GM19468 (cell line): ENCODE data around the gene IL21.

Source experiments
- ATAC-seq: cut with Tn5 transposase; IDR thresholded peaks from one replicate; pipeline ENCODE4 v1.9.1; 2021; ENCODE audit warnings: mild to moderate bottlenecking, moderate library complexity, moderate number of reproducible peaks; ENCODE audit not compliant: unreplicated experiment; ENCODE audit errors: extremely low read depth

Gene IL21

DNA sequence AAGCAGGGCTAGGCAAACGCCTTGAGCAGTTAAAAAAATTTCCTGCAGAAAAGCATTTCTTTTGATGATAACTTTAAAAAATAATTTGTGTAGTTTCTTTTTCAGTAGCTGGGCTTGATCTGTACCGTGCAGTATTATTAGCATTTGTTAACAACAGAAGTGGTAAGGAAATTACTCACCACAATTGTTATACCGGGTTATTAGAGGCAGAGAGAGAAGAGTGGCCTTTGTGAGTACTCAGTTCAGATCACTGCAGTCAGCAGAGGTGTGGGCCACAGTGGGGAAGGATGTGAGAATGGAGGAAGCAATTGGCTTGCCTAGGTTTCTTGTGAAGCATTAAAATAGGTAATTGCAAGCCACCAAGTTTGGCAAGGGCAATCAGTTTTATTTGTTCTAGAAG lies 14.3 kb upstream of the IL21 start:
- ATAC-seq, result no peak

DNA sequence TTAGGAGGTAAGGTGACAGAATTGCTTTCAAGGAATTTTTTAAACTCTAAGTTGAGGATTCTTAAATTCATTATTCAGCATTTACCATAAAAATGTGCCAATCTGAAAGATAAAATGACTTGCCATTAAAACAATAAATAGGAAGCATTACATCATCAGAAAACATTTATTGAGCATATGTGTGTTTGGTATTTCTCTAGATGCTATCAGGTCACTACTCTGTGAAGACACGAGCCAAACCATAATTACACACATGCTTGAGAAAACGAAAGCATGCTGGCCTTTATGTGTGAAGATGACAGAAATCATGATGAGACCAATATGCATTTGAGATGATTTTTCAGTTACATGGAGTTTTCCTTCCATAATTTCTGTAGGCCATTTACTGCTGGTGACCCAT lies 12.3 kb upstream of the IL21 start:
- no peak for ATAC-seq

DNA sequence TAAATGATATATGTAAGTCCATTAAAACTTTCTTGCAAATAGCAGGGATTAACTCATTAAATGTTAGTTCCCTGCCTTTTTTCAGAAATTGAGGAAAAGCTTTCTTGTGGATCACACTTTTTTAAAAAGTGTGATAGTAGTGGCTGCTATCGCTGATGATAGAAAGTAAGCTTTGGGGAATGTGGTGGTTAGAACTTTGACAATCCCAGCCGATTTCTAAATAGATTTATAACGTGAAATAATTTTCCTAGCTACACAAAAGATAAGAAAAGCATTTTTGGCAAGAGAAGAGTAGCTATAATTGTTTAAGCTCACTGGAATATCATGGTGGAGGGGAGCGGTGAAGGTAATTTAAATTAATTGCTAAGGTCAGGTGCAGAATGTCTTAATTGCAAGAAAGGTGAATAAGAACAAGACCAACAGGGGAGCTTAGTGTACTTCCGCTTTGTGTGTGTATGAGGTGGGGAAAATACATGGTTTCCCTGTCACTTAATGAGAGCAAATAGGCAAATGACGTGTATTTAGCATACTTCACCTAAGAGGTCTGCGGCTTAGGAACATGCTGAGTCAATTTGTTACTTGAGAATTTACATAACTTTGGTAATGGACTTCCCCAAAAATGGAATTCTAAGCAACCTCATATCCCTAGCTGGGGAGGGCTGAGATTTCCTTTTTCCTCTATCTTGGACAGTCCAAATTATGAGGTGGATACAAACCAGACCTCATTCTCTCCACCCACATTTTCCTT lies 11.7 kb upstream of the IL21 start:
- ATAC-seq, result no peak

GRCh38 chr4:122625156-122625555 lies 4.3 kb upstream of the IL21 start:
- no peak for ATAC-seq

GRCh38 chr4:122624205-122624604 lies 3.3 kb upstream of the IL21 start:
- no peak for ATAC-seq

- no peak for ATAC-seq
Measured at GRCh38 chr4:122623637-122624166, 2.8 kb upstream of the IL21 start.

DNA sequence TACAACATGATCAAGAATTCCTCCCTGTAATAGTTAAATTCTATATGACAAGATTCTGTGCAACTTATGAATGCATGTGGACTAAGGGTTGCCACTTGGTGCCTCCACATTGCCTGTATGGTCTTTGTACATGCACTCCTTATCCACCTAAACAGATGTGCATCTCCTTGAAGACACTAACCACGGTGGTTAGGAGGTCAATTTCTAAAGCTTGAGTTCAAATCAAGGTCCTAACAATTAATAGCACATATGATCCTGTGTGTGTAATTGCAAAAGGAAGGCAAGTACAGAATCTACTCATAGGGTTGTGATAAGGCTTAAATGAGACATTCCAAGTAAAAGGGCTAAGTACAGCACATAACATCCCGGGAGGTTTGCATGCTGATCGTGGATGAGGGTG lies 1.5 kb upstream of the IL21 start:
- ATAC-seq, result no peak

DNA sequence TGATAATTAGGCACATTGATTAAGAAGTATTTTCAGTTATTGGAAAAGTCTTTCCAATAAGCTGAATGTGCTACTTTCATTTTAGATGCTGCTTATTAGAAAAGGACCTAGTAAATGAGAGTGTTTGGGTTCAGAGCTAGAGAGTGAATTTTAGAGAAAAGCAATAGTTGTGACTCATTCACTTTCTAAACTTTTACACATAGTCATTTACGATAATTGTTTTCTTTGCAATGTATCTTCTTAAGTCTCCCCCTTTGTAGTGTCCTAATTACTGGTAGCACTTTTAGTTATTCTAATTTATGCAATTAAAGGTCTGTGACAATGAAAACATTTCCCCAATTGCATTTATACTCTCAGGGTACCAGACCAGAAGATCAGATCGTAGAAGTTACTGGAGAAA lies 1.3 kb downstream of the IL21 start:
- ATAC-seq, result no peak

- ATAC-seq, result no peak
Measured at GRCh38 chr4:122617597-122618593, 3.0 kb downstream of the IL21 start.

DNA sequence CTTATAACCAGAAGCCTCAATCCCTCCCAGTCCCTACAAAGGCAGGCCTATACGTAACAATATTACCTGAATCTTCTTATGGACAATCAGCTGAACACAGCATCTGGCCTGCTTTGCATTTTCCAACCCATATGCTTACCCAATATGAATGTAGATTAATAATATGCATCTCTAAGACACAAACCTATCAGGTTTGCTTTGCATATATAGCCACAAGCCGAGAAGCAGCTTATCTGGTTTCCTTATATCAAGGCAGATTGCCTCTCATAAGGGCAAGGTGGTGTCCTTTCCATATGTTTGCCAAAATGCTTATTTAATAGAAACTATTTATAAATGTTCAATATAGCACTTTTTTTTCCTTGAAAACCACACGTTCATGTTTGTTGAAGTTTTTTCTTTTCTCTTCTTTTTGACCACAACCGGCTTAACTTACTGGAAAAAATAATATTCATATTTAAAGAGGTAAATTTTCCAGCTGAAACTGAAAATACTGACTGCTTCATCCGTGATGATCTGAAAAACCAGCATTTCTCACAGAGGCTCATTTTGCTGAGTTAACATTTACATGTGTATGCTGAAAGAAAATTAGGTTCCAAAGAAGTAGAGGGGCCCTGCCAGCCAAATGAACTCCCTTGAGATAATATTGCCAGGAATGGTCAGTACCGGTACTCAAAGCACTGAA lies 3.8 kb downstream of the IL21 start:
- no peak for ATAC-seq

DNA sequence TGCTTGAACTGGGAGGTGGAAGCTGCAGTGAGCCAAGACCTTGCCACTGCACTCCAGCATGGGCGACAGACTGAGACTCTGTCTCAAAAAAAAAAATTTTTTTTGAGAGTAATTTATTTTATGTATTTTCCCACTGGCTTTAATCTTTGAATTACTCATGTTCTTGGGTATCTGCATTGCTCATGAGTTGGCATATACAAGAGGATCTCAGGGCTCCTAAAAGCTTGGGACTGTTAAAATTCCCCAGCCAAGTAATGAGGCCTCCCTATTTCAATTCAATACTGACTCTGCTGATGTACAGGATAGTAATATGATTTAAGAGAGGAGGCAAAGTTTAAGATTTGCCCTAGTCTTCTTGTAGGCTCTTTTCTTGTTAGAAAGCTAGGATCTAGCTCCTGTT lies 6.2 kb downstream of the IL21 start:
- ATAC-seq, result no peak

DNA sequence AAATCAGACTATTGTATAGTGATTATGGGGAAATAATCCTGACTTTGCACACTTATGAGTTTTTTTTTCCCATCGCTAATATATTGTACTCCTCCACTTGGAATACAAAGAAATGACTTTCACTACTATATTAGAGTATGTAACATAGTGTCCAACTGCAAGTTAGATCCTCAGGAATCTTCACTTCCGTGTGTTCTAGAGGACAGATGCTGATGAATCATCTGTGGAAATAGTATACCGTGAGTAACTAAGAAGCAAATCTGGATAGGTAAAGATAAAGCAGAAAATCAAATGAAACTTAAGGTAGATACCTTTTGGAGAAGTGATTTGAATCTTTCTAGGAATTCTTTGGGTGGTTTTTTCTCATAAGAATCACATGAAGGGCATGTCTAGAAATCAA lies 8.3 kb downstream of the IL21 start:
- ATAC-seq, result no peak

DNA sequence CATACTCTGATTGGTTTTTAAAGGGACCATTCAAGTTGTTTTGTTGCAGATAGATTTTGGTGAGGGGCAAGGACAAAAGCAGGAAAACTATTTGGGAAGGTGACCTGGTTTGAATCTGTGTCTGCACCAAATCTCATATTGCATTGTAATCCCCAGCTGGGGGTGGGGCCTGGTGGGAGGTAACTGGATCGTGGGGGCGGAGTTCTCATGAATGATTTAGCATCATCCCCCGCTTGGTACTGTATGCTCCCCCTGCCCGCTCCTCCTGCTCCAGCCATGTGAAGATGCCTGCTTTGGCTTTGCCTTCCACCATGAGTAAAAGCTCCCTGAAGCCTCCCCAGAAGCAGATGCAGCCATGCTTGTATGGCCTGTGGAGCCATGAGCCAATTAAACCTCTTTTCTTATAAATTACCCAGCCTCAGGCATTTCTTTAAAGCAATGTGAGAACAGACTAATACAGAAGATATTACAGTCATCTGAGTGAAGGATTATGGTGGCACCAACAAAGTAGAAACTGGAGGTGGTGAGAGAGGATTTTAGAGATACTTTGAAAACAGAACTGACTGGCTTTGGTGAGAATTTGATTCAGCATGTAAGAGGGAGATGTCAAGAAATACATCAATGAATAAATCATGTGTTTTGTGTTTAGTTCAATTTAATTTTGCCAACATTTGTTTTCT lies 14.4 kb downstream of the IL21 start:
- no peak for ATAC-seq

- no peak for ATAC-seq
Measured at GRCh38 chr4:122604146-122604545, 16.7 kb downstream of the IL21 start.

- ATAC-seq, result no peak
Measured at GRCh38 chr4:122603156-122603574, 17.7 kb downstream of the IL21 start.

GRCh38 chr4:122602277-122603142 lies 18.4 kb downstream of the IL21 start:
- no peak for ATAC-seq

DNA sequence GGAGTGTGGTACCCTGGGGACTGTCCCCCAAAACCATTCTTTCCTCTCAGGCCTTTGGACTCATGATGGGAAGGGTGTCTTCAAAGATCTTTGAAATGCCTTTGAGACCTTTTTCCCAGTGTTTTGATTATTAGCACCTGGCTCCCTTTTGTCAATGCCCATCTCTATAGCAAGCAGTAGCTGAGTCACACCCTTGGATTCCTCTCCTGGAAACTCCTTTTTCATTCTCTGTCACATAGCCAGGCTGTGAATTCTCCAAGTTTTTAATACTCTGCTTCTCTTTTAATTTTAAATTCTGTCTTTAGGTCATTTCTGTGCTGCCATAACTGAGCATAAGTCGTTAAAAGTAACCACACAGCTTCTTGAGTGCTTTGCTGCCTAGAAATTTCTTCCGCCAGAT lies 29.7 kb downstream of the IL21 start:
- ATAC-seq, result no peak

- no peak for ATAC-seq
Measured at GRCh38 chr4:122588453-122589238, 32.2 kb downstream of the IL21 start.
